GM21367 (cell line): ENCODE data around the gene ZNF57.
"Not testable (repeated sequence)": the region's sequence is repeated elsewhere in the genome, so short reads cannot be mapped to it uniquely, and the experiment has no call there.

Experiments used
- ATAC-seq: cut with Tn5 transposase; IDR thresholded peaks from one replicate; pipeline ENCODE4 v1.9.1; 2021; ENCODE audit not compliant: unreplicated experiment

ZNF57 gene

DNA sequence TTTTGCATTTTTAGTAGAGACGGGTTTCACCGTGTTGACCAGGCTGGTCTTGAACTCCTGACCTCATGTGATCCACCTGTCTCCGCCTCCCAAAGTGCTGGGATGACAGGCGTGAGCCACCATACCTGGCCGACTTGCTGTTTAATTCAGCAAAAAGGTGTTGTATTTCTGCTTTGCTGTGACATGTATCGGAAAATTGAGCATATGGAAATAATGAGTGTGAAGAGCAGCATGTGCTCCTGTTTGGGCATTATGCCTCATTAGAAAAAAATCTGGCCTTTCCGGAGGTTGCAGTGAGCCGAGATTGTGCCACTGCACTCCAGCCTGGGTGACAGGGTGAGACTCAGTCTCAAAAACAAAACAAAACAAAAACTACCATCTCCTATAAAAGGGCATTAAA, 10.2 kb upstream of the ZNF57 start:
- ATAC-seq: not testable (repeated sequence)

DNA sequence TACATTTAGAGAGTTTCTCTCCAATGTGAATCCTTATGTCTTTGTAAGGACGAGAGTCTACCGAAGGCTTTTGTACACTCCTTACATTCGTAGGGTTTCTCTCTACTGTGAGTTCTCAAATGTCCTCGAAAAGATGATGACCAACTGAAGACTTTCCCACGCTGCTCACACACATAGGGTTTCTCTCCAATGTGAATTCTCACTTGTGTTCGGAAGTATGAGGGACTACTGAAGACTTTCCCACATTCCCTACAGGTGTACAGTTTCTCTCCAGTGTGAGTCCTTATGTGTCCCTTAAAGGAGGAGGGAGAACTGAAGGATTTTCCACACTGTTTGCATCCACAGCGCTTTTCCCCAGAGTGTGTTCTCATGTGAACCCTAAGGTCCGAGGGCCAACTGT, 4.0 kb upstream of the ZNF57 start:
- no peak for ATAC-seq

DNA sequence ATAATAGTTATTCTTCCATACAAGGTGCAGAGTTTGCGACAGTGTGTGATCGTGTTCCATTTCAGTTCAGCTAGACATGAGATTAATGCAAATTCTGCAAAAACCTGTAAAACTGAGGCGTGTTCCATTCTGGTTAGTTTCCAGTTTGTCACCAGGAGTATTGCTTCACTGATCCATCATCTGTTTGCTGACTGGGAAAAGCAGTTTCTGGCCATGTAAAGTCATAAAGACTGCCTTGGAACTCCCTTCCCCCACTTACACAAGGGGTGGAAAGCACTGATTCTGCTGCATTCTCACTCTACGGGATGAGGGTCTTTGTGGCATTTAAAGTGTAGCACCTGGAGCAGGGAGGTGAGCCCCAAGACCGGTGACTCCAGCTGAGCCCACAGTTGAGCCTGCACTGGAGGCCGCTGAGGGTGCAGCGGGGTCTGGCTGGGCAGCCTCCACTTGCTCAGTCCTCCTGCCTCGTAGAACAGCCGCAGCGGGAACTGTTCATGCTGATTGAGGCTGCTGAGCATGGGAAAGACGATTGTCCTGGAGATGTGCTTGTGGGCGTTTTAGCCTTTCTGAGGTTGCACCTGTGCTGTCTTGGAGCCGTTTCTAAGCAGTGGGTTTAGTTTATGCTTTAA, 2.0 kb downstream of the ZNF57 start:
- ATAC-seq: no peak

DNA sequence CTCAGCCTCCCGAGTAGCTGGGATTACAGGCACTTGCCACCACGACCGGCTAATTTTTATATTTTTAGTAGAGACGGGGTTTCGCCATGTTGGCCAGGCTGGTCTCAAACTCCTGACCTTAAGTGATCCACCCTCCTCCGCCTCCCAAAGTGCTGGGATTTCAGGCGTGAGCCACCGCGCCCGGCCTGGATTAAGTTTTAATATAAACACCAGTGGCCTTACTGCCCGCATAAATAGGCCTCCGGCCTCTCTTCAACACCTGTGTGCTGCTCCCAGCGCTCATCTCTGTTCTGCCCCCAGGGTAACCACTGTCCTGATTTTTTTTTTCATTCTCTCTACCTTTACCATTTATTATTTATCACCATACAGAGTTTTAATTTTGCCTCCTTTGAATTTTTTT, 2.6 kb downstream of the ZNF57 start:
- ATAC-seq: not testable (repeated sequence)

DNA sequence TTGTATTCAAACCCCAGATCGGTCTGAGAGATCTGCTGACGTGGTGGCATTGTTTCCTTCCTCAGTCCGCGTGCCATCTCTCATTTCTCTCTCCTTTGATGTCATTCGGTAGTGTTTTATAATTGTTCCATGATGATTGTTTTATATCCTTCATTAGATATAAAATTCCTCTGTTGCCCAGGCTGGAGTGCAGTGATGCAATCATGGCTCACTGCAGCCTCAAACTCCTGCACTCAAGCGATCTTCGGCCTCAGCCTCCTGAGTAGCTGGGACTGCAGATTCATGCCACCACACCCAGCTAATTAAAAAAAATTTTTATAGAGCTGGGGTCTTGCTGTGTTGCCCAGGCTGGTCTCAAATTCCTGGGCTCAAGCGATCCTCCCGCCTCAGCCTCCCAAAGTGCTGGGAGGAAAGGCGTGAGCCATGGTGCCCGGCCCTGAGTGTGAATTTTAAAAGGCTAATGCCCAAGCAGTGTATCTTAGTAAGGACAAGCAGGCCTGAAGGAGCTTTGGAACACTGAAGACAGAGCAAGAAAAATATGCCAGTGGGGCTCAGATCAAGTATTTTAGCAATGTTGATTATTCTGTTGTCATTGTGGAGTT, 5.3 kb downstream of the ZNF57 start:
- ATAC-seq: no peak

DNA sequence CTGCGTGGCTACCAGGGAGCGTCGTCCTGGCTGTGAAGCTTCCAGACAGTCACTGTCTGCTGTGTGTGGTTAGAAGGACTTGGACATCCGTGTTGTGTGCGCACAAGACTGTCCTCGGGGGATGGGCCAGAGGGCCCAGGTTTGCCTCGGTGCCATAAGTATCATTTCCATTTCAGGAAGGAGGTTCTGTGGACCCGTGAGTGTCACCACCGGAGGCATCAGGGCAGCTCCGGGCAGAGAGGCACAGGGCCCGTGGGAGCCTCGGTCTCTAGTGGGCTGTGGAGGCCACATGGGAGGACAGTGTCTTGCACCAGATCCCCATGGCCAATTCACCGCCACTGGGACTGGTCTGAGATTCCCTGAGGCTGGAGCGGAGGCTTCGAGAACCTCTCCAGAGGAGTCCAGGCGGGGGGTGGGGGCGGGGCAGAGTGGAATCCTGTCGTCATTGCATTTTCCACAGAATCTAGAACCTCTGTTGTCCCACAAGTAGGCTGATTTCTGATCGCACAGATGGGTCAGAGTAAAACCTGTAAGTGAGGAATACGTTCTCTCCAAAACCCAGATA, 6.0 kb downstream of the ZNF57 start:
- ATAC-seq: no peak

DNA sequence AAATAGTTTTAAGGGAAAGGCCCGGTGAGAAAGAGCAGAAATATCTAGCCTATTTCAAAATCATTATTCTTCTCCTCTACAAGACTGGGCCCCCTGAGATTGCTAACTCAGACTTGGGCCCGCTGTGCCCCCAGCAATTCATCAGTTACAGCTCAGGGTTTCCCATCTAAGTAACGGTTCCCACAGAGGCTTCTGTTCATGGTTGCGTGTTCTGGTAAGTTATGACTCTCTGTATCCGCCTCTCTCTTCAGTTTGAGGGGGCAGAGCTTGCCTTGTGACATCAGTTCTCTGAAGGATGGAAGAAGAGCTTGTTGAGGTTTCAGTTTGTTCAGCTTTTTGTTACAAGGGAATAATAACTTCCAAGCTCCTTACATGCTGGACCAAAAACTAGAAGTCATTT, 11.6 kb downstream of the ZNF57 start:
- ATAC-seq: no peak

DNA sequence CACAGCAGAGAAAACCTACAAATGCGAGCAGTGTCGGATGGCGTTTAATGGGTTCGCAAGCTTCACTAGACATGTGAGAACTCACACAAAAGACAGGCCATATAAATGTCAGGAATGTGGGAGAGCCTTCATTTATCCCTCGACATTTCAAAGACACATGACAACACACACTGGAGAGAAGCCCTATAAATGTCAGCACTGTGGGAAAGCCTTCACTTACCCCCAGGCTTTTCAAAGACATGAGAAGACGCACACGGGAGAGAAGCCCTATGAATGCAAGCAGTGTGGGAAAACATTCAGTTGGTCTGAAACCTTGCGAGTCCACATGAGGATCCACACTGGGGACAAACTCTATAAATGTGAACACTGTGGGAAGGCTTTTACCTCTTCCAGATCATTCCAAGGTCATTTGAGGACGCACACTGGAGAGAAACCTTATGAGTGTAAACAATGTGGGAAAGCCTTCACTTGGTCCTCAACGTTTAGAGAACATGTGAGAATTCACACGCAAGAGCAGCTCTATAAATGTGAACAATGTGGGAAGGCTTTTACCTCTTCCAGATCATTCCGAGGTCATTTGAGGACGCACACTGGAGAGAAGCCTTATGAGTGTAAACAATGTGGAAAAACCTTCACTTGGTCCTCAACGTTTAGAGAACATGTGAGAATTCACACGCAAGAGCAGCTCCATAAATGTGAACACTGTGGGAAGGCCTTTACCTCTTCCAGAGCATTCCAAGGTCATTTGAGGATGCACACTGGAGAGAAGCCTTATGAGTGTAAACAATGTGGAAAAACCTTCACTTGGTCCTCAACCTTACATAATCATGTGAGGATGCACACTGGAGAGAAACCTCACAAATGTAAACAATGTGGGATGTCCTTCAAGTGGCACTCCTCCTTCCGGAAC, 16.8 kb downstream of the ZNF57 start:
- no peak for ATAC-seq

DNA sequence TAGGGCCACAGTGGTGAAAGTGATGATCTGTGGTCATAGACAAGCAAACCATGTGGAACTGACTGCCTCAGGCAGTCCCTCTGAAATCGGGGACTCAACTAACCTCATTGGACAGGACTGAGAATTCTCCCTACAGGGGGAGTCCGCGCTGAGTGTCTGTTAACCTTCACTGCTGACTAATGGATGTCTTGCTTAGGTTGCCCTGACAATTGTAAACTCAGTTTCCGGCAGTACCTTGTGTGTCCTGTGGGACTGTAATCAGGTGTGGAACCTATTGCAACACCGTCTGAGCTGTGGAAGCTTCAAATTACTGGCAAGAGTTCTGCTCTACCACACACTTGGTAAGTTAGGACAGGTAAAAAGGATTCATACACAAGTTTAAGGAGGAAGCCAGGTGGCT, 22.3 kb downstream of the ZNF57 start:
- no peak for ATAC-seq

DNA sequence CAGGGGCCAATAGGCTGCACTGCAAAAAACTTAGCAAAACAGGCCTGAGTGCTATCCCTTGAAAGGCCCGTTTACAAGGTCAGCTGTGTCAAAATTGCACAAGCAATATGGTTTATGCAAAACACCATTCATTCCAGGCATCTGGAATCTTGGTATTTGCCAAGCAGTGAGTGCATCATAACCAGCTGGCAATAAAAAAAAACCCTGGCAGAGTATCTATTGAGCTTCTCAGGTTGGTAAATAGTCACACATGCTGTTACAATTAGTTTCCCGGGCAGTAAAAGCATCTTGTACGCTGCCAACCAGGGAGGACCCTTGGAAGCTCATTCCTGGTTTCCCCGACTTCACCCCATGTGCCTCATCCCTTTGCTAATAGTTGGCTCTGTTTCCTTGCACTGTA, 22.8 kb downstream of the ZNF57 start:
- ATAC-seq: no peak

DNA sequence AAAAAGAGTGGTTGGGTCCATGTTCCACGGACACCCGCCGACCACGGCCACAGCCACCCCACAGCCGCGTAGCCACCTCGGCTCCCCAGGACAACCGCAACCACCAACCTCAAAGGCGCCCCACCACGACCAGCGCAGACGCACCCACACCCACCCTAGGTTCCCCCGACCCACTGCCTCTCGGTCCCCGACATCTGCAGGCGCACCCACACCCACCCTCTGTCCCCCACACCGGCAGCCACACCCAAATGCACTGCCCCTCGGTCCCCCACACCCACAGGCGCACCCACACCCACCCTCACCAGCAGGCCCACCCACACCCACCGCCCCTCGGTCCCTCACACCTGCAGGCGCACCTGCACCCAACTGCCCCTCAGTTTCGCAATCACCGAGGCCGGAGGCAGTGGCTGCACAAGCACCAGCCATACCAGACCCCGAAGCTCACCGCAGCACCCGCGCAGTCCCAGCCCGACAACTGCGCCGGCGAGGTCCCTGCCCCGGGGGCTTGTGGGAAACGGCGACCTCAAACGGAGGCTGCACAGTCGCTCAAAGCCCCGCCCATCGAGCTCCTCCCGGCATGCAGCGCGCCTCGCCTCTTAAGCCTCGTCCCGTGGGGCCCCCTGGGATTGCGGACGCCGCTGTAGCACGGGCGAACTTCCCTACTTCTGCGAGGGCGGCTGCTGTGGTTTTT, 25.8 kb downstream of the ZNF57 start:
- no peak for ATAC-seq

DNA sequence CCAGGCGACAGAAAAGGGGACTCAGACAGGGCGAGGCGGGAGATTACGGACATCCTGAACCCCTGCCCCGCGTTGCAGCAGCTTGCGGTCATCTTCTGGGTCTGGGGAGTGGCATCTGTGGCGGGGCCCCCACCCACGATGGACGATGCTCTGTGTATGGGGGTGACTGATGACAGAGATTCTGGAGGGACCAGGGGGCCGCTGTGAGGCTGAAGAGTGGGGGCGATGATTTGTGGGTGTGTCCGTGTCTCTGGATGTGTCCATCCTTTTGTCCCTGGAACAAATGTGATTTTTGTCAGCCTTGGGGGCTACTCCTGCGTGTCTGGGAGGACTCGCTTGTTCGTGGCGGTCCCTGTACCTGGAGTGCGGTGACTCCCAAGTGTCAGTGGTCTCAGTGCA, 26.3 kb downstream of the ZNF57 start:
- no peak for ATAC-seq

DNA sequence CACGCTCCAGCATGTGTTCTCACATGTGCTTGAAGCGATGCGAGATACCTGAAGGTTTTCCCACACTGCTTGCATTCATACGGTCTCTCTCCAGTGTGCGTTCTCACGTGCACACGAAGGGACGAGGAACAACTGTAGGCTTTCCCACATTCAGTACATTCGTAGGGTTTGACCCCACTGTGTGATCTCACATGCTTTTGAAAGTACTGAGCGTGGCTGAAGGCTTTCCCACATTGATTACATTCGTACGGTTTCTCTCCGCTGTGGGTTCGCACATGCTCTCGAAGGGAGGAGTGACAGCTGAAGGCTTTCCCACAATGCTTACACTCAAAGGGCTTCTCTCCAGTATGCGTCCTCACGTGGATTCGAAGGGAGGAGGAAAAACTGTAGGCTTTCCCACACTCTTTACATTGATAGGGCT, 32.8 kb downstream of the ZNF57 start:
- ATAC-seq: no peak

DNA sequence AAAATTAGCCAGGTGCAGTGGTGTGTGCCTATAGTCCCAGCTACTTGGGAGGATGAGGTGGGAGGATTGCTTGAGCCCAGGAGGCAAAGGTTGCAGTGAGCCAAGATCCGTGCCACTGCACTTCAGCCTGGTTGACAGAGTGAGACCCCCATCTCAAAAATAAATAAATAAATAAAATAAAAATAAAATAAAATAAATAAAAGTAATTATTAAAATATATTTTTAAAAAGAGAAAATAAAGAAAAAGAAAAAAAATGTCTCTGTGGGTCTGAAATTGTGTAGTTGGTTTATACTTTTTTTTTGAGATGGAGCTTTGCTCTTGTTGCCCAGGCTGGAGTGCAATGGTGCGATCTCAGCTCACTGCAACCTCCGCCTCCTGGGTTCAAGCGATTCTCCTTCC, 35.1 kb downstream of the ZNF57 start:
- ATAC-seq: not testable (repeated sequence)

DNA sequence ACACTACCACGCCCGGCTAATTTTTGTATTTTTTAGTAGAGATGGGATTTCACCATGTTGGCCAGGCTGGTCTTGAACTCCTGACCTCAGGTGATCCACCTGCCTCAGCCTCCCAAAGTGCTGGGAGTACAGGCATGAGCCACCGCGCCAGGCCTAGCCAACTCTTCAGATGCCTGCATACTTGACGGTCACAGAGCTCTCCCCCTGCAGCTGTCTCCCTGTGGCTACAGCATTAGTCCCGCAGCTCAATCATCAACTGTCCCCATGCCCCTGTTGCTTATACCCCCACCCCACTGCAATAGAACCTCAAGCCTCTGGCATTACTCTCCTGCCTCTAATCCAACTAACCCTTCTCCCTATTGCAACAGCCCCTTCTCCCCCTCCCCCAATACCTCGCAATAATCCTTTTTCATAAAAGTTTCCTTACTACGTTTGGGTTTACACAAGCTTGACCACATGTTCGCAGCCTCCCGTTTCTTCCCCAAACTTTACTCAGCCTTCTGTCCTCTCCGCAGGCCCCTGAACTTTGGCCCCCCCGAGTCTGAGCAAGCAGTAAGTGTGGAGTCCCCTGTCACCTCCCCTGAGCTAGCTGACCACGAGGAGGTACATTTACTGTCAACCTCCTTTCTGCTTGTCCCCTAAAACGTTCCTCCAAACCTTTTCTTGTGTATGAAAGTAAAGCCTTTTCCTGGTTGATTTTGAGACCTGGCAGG, 42.4 kb downstream of the ZNF57 start:
- no peak for ATAC-seq

DNA sequence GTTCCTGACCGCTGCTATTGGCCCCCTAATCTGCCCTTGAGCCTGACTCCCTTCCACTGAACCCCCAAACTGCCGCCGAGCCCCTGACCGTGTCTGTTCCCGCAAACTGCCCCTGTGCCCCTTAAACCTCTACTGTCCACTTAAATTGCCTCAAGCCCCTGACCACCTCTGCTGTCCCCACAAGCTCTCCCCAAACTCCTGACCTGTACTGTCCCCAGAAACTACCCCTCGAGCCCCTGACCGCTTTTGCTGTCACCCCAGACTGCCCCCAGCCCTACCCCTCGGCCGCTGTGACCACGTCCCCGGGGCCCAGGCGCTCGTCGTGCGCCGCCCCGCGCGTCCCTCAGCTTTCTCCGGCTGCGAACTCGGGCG, 43.7 kb downstream of the ZNF57 start:
- no peak for ATAC-seq

DNA sequence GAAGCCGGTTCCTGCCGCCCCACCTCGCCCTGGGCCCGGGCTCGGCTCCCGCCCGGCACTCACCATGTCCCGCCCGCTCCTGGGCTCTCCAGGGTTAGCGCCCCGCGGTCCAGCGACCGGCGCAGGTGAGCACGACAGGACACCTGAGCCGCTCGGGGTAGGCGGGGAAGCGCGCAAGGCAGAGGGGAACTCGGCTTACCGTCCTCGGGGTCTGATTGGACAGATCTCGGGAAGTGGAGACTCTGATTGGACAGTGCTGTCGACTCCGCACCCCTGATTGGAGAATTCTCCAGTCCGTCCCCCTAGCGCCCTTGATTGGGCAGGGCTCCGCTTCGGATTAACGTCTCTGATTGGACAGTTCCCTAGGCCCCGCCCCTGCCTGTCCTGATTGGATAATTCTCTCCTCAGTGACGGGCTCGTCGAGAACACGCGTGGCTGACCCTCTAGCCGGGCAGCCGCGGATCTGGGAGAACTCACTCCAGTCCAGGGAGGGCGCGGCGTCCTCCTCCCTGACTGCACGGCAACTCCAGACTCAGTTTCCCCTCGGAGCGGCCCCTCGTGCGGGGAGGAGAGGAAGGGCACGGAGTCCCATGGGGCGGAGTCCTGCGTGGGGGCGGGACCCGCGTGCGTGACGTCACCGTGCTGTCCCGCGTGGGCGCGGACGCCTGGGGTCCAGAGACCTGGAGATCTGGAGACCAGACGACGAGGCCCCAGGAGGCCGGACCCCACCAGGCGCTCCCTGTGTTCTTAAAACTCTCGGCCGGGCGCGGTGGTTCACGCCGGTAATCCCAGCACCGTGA, 44.2 kb downstream of the ZNF57 start, which contains the start of gene ZNF77:
ZNF77 (minus strand) TSS at position 197 of the 800 bp plus-strand sequence; CDS start at position 66, 131 bp downstream.
- peak; percentile 91 for ATAC-seq

DNA sequence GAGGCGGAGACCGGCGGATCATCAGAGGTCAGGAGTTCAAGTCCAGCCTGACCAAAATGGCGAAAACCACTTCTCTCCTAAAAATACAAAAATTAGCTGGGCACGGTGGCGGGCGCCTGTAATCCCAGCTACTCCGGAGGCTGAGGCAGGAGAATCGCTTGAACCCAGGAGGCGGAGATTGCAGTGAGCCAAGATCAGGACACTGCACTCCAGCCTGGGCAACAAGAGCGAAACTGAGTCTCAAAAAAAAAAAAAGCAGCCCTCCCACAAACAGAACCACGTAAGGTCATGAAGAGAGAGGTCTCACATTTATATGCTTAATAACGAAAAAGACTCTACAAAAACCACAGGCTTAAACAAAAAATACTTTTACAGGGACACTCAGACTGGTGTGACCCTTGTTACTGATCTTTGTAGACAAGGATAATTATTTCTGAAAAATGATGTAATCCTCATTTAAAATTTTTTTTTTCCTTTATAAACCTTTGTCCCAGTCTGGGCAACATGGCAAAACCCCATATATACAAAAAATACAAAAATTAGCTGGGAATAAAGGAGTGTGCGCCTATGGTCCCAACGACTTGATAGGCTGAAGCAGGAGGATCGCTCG, 45.0 kb downstream of the ZNF57 start:
- ATAC-seq: no peak

DNA sequence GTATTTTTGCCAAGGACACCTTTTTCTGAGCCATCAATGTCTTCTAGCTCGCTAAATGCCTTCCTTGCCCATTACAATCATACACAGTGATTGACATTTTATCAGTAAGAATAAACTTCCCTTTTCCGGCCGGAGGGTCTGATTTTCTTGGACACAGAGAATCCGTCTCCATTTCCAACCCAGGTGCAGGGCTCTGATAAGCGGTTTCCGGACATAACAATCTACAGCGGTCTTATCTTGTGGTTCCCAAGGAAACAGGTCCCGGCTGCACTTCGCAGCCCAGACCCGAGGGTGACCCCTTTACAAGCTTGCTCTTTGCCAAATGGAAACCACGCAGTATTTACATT, 49.2 kb downstream of the ZNF57 start:
- ATAC-seq: peak; percentile 7
